ENCODE data around the gene CEP250. TPM values are rescaled to one million over a fixed set of nuclear protein-coding genes. Genes with fewer than 3 reads are reported as not detected.
A peak's percentile ranks its signal among the peaks of the same experiment; 100 is the strongest.

Gene CEP250
- polyA plus RNA-seq, 1 experiment = 7.9 TPM

DNA sequence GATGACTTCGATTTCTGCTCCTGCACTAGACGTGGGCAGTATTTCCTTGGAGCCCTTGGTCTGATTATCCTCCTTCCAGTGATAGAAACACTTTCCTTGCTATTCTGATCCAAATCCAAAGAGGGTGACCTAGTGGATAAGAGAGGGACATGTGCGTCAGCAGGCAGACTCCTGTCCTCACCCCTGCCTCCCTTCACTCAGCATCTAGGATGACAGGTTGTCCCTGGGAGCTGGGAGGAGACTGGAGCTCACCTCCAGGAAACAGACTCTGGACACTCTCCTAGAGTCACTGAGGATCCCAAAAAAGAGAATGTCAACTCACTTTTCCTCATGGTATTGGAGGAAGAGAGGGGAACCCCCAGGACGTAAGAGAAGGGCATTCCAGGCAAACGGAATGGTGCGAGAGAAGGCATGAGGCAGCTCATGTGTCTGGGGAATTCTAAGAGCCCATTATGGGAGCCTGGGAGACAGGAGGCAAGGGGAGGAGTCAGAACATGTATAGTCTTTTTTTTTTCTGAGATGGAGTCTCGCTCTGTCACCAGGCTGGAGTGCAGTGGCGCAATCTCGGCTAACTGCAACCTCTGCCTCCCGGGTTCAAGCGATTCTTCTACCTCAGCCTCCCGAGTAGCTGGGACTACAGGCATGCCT is 71.8 kb downstream of the CEP250 start:
- Histone ChIP-seq H3K4me3 (ENCODE audit: low read depth, low read length) (no peak overlapping the region), H3K27me3 (ENCODE audit: control insufficient read depth, insufficient read depth, low read length) (peaks cover 1% of the 10 kb centered on the region), H3K36me3 (ENCODE audit: control insufficient read depth, insufficient read depth, low read length) (no peaks in the 10 kb centered on the region)
- ChIA-PET CTCF (interaction anchor here (0.9 kb wide), 1 partner anchor 8 kb away, joined by 3 read pairs; no protein-coding TSS in a partner anchor), POLR2A (no interaction called here)
- no peak for DNase-seq (ENCODE audit: low read depth)
- TF ChIP-seq, protein P1, sequence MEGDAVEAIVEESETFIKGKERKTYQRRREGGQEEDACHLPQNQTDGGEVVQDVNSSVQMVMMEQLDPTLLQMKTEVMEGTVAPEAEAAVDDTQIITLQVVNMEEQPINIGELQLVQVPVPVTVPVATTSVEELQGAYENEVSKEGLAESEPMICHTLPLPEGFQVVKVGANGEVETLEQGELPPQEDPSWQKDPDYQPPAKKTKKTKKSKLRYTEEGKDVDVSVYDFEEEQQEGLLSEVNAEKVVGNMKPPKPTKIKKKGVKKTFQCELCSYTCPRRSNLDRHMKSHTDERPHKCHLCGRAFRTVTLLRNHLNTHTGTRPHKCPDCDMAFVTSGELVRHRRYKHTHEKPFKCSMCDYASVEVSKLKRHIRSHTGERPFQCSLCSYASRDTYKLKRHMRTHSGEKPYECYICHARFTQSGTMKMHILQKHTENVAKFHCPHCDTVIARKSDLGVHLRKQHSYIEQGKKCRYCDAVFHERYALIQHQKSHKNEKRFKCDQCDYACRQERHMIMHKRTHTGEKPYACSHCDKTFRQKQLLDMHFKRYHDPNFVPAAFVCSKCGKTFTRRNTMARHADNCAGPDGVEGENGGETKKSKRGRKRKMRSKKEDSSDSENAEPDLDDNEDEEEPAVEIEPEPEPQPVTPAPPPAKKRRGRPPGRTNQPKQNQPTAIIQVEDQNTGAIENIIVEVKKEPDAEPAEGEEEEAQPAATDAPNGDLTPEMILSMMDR (IDR thresholded peaks at IDR 0.05; ENCODE audit: insufficient read depth, low read depth, low read length) = no peak

DNA sequence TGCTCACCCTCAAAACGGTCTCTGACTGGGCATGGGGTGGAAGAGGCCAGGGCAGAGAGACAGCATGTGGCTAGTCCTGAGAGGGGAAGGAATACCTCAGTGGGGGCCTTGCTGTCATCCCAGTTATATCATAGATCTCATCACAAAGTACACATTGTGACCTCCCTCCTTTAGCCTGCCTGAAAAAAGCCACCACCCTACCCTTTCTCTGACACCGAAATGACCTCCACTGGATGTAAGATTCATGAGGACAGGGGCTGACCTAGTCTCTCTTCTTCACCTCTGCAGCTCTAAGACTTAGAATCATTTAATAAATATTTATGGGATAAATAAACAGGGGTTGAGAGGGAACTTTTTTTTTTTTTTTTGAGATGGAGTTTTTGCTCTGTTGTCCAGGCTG is 74.2 kb downstream of the CEP250 start, which contains the start of gene C20orf173:
TSS of gene C20orf173 (minus strand) at position 101 of the 400 bp plus-strand sequence. CDS start 279 bp downstream, outside the sequence.
- Histone ChIP-seq H3K4me3 (ENCODE audit: low read depth, low read length) (no peak within 1 kb of the TSS), H3K36me3 (ENCODE audit: control insufficient read depth, insufficient read depth, low read length) (no peaks in the 10 kb centered on the region), H3K27me3 (ENCODE audit: control insufficient read depth, insufficient read depth, low read length) (no peaks in the 10 kb centered on the region; the same call in 1 of the 2 replicates)
- ChIA-PET POLR2A (no interaction called here), CTCF (interaction anchor here (0.9 kb wide), 1 partner anchor 12 kb away, joined by 3 read pairs; no protein-coding TSS in a partner anchor)
- DNase-seq (ENCODE audit: low read depth) = no peak
- TF ChIP-seq, protein P1 (IDR thresholded peaks at IDR 0.05; ENCODE audit: insufficient read depth, low read depth, low read length) = no peak

DNA sequence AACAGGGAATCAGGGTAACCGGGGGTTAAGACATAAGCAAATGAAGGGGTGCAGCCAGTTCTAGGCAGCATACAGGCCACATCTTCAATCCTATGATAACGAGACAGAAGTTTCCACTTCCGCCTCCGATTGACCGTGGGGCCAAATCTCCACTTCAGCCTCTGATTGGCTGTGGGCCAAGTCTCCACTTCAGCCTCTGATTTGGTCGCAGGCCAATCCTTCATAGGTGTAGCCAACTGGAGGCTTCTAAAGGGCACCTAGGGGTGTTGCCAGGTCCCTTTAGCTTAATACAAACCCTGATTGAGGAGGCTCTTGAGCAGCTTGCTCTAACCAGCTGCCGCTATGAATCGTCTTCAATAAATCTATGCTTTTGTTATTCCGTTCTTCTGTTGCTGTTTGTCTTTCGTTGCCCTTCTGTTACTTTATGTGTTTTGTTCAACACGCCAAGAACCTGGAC is 84.4 kb downstream of the CEP250 start:
- CTCF ChIA-PET = no interaction called here
- no peak for DNase-seq (ENCODE audit: low read depth)

DNA sequence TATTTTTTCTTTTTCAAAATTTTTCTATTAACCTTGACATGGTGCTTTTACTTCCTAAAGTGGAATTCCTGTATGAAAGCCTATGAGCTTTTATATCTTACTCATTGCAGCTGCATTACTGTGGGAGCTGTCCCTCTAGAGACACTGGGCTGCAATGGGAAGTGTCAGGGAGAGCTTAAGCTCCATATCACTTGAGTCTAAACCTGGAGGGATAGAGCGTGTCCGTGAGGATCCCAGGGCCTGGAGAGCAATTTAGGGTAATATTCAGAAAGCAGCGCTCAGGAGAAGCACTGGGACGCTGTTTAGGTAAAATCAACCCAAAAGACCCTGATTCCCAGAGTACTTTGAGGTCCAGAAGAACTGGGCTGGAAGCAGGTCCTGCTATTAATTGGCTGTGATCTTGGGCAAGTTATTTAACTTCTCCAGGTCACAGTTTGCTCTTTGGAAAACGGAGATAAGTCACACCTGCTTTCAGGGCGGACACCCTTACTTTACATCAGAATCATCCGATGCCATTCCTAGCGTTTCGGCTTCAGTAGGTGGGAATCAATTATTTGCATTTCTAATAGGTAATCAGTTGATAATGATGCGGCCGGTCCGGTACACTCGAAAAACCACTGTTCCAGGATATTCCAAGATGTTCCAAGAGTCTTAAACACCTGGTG is 85.9 kb downstream of the CEP250 start:
- Histone ChIP-seq H3K36me3 (ENCODE audit: control insufficient read depth, insufficient read depth, low read length) (peaks cover 4% of the 10 kb centered on the region), H3K27me3 (ENCODE audit: control insufficient read depth, insufficient read depth, low read length) (no peaks in the 10 kb centered on the region), H3K4me3 (ENCODE audit: low read depth, low read length) (peak overlapping the region; percentile 74)
- TF ChIP-seq, protein P1 (IDR thresholded peaks at IDR 0.05; ENCODE audit: insufficient read depth, low read depth, low read length) = no peak
- DNase-seq (ENCODE audit: low read depth) = no peak
- POLR2A ChIA-PET = interaction anchor here (0.5 to 1.2 kb wide), 2 partner anchors 278 to 413 kb away, joined by 3 to 7 read pairs; partner anchors contain the start of gene SCAND1
- CTCF ChIA-PET = interaction anchor here (0.9 to 1.4 kb wide), 3 partner anchors 11 to 78 kb away, joined by 3 to 6 read pairs (median 3); no protein-coding TSS in a partner anchor

More for the DNA sequence above, 84.4 kb downstream of the CEP250 start:
- Histone ChIP-seq H3K4me3 (ENCODE audit: low read depth, low read length) (no peak overlapping the region), H3K27me3 (ENCODE audit: control insufficient read depth, insufficient read depth, low read length) (no peaks in the 10 kb centered on the region), H3K36me3 (ENCODE audit: control insufficient read depth, insufficient read depth, low read length) (peaks cover 1% of the 10 kb centered on the region; the same call in 1 of the 2 replicates)
- POLR2A ChIA-PET = no interaction called here
- TF ChIP-seq, protein P1 (IDR thresholded peaks at IDR 0.05; ENCODE audit: insufficient read depth, low read depth, low read length) = no peak
